ENCODE measurements around the gene RGS12. TPM values are rescaled to one million over a fixed set of nuclear protein-coding genes. Genes with fewer than 3 reads are reported as not detected.

RGS12 gene
- total and polyA plus RNA-seq, 2 of the 8 experiments (the other 6 are each of a cell fraction or from before 2014, with no cell fraction given): 6.0 to 16.4 TPM

GRCh38 chr4:3254302-3255131 is 38.3 kb upstream of the RGS12 start (continued):
- TF ChIP-seq BCL11A (IDR thresholded peaks at IDR 0.05; ENCODE audit: low read depth in 2 of 2, low read length in 2 of 2) (no peak), BRCA1 (IDR thresholded peaks at IDR 0.05; ENCODE audit: low read depth, low read length) (no peak), CHD1 (IDR thresholded peaks at IDR 0.05; ENCODE audit: low read depth, low read length) (no peak)

Data from H1 (cell line).